Parathyroid adenoma (tissue), 2 donors: ENCODE measurements around the gene SUN1.
"Not testable (repeated sequence)": the region's sequence is repeated elsewhere in the genome, so short reads cannot be mapped to it uniquely, and the experiment has no call there.

Experiments
- H2AFZ ChIP-seq: fragments of 300-600 bp; sonication (generic); one replicate; pipeline ENCODE4 v1.7.0; 2017; ENCODE audit warnings: antibody characterized with exemption, mild to moderate bottlenecking
- H3K27ac ChIP-seq: fragments of 300-600 bp; sonication (generic); one replicate; pipeline ENCODE4 v1.7.0; 2017
- H3K27me3 ChIP-seq: fragments of 300-600 bp; sonication (generic); one replicate; pipeline ENCODE4 v1.7.0; 2017; ENCODE audit warnings: low read length; ENCODE audit not compliant: control insufficient read depth, insufficient read depth
- H3K36me3 ChIP-seq: fragments of 300-600 bp; sonication (generic); one replicate; pipeline ENCODE4 v1.7.0; 2017; ENCODE audit warnings: low read length; ENCODE audit not compliant: control insufficient read depth, insufficient read depth
- H3K4me1 ChIP-seq: fragments of 300-600 bp; sonication (generic); one replicate; pipeline ENCODE4 v1.7.0; 2017; ENCODE audit warnings: control low read depth
- H3K4me2 ChIP-seq: fragments of 300-600 bp; sonication (generic); one replicate; pipeline ENCODE4 v1.7.0; 2017; ENCODE audit warnings: low read length
- H3K4me3 ChIP-seq: fragments of 300-600 bp; sonication (generic); one replicate; pipeline ENCODE4 v1.7.0; 2017; ENCODE audit warnings: low read depth, low read length
- H3K79me2 ChIP-seq: fragments of 300-600 bp; sonication (generic); one replicate; pipeline ENCODE4 v1.7.0; 2017; ENCODE audit warnings: control low read depth
- H3K9ac ChIP-seq: fragments of 300-600 bp; sonication (generic); one replicate; pipeline ENCODE4 v1.7.0; 2017; ENCODE audit warnings: mild to moderate bottlenecking
- H3K9me3 ChIP-seq: fragments of 300-600 bp; sonication (generic); one replicate; pipeline ENCODE4 v1.7.0; 2017; ENCODE audit warnings: low read length; ENCODE audit not compliant: control insufficient read depth
- TF ChIP-seq, protein P1 (sequence below): fragments of 300-600 bp; sonication (generic); IDR thresholded peaks from one replicate; pipeline ENCODE4 v1.7.0; 2017; ENCODE audit warnings: antibody characterized with exemption, mild to moderate bottlenecking
- donor health status: primary hyperparathyroidism.

The SUN1 gene

GRCh38 chr7:871900-872537 is 39.7 kb downstream of the SUN1 start:
- Histone ChIP-seq H3K79me2 (peaks cover 4% of the 10 kb centered on the region), H3K4me2 (no peak overlapping the region), H3K9me3 (no peaks in the 10 kb centered on the region), H3K36me3 (no peaks in the 10 kb centered on the region), H3K27ac (no peak overlapping the region), H2AFZ (no peak overlapping the region), H3K4me1 (no peaks in the 10 kb centered on the region), H3K27me3 (no peaks in the 10 kb centered on the region), H3K9ac (no peak overlapping the region), H3K4me3 (no peak overlapping the region)
- TF ChIP-seq, protein P1, sequence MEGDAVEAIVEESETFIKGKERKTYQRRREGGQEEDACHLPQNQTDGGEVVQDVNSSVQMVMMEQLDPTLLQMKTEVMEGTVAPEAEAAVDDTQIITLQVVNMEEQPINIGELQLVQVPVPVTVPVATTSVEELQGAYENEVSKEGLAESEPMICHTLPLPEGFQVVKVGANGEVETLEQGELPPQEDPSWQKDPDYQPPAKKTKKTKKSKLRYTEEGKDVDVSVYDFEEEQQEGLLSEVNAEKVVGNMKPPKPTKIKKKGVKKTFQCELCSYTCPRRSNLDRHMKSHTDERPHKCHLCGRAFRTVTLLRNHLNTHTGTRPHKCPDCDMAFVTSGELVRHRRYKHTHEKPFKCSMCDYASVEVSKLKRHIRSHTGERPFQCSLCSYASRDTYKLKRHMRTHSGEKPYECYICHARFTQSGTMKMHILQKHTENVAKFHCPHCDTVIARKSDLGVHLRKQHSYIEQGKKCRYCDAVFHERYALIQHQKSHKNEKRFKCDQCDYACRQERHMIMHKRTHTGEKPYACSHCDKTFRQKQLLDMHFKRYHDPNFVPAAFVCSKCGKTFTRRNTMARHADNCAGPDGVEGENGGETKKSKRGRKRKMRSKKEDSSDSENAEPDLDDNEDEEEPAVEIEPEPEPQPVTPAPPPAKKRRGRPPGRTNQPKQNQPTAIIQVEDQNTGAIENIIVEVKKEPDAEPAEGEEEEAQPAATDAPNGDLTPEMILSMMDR, result no peak

DNA sequence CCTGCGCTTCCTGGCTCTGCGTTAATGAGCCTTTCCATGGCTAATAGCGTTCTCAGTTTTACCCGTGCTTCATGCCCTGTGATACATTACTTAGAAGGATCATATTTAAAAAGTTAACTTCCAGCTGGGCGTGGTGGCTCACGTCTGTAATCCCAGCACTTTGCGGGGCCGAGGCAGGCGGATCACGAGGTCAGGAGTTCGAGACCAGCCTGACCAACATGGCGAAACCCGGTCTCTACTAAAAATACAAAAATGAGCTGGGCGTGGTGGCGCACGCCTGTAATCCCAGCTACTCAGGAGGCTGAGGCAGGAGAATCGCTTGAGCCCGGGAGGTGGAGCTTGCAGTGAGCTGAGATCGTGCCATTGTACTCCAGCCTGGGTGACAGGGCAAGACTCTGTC is 40.4 kb downstream of the SUN1 start:
- not testable (repeated sequence) for H3K9ac ChIP-seq, H3K27me3 ChIP-seq, H3K27ac ChIP-seq, H2AFZ ChIP-seq, H3K4me3 ChIP-seq, H3K36me3 ChIP-seq, H3K4me1 ChIP-seq, H3K79me2 ChIP-seq, H3K9me3 ChIP-seq, H3K4me2 ChIP-seq

DNA sequence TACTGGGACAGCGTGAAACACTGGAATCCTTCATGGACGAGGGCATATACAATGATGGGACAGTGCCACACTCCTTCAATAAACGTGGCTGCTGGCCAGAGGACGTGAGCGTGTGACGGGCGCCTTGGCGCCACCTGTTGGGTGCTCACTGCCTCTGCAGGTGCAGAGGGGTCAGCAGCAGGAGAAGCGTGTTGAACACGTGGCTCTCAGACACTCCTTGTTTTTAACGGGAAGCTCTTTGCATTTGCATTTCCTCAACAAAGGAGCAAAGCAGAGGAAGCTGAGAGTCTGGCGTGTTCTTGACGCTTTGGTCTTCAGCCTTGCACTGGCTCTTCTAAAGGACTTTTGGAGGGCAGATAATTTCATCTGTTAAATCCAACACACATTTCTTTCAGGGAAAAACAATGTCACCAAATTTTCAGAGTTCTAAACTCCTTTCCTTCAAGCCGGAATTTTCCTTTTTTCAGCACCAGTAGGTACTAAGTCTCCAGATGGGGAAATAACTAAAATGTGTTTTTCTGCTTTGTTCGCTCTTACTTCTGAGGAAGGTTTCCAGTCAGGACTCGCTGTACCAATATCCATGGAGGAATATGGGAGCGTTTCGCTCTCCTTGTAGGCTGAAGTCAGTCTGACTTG is 41.2 kb downstream of the SUN1 start:
- H3K79me2 ChIP-seq, result peaks cover 3% of the 10 kb centered on the region
- H3K9ac ChIP-seq, result no peak overlapping the region
- no peak overlapping the region for H2AFZ ChIP-seq
- H3K4me2 ChIP-seq, result no peak overlapping the region
- TF ChIP-seq, protein P1, result peak; percentile 85
- no peaks in the 10 kb centered on the region for H3K4me1 ChIP-seq
- H3K4me3 ChIP-seq, result no peak overlapping the region
- H3K27me3 ChIP-seq, result no peaks in the 10 kb centered on the region
- no peaks in the 10 kb centered on the region for H3K9me3 ChIP-seq
- no peaks in the 10 kb centered on the region for H3K36me3 ChIP-seq
- peak overlapping the region; percentile 9 for H3K27ac ChIP-seq

DNA sequence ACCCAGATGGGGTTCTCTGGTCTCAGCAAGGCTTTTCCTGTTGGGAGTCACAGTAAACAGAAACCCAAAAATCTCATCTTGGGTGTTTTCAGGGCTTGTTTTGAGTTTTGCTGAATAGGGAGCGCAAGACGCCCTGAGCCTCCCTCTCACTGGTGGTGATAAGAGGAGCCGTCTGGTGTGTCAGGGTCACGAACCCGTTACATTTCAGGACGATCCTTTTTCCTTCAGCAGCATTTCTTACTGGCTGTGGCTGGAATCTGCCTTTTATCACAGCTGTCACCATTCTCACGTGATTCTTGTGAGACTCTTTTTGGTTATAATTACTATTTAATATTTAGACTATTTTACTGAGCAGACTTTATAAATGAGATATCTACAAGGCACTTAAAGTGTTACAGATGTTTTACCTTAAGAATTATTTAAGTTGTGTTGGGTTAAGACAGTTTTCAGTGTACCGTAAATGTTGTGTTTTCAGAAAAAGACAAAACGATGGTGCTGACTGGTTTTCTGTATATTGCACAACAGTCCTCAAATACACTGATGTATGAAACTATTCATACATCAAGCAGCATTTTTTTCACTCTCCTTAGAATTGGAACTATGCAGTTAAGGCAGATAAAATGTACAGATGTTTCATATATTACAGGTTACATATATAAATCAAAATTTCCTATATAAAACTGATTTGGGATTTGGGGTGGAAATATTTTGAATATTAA is 41.9 kb downstream of the SUN1 start:
- Histone ChIP-seq H3K79me2 (peaks cover 10% of the 10 kb centered on the region), H3K36me3 (no peaks in the 10 kb centered on the region), H3K4me1 (no peaks in the 10 kb centered on the region), H3K4me3 (no peak overlapping the region), H3K27me3 (no peaks in the 10 kb centered on the region), H2AFZ (no peak overlapping the region), H3K27ac (peak overlapping the region; percentile 9), H3K4me2 (no peak overlapping the region), H3K9ac (no peak overlapping the region), H3K9me3 (no peaks in the 10 kb centered on the region)
- TF ChIP-seq, protein P1, result no peak

GRCh38 chr7:875051-875450 is 42.8 kb downstream of the SUN1 start:
- H3K9ac ChIP-seq, result no peak overlapping the region
- no peaks in the 10 kb centered on the region for H3K4me1 ChIP-seq
- no peaks in the 10 kb centered on the region for H3K36me3 ChIP-seq

More at GRCh38 chr7:875051-875450, 42.8 kb downstream of the SUN1 start:
- H3K4me3 ChIP-seq, result no peak overlapping the region
- TF ChIP-seq, protein P1, result no peak
- no peak overlapping the region for H3K27ac ChIP-seq
- H2AFZ ChIP-seq, result no peak overlapping the region
- no peaks in the 10 kb centered on the region for H3K27me3 ChIP-seq
- no peaks in the 10 kb centered on the region for H3K9me3 ChIP-seq
- H3K79me2 ChIP-seq, result peaks cover 19% of the 10 kb centered on the region
- H3K4me2 ChIP-seq, result no peak overlapping the region
